Epithelial cell of proximal tubule (primary cell): Measurements from ENCODE around the gene LZTS2. TPM values are rescaled to one million over a fixed set of nuclear protein-coding genes. Genes with fewer than 3 reads are reported as not detected.
A peak's percentile ranks its signal among the peaks of the same experiment; 100 is the strongest.

Source experiments
- DNase-seq: peaks from one replicate; pipeline ENCODE4 v3.0.0-alpha.2; 2011; ENCODE audit warnings: low read depth
- H3K4me3 ChIP-seq: 2 replicates; pipeline ENCODE4 v1.5.1; 2011; ENCODE audit warnings: low read depth, mild to moderate bottlenecking, low read length
- total RNA-seq: library from RNA; depleted of rRNA; stranded (reverse); fragments of >200 nt; gene quantifications from 2 replicates; pipeline ENCODE4 v1.2.3, GENCODE V29; 2015
- TF ChIP-seq, protein P1 (sequence below): conservative IDR thresholded peaks from 2 replicates; pipeline ENCODE4 v1.5.1; 2012; ENCODE audit warnings: low read depth, mild to moderate bottlenecking, low read length

The LZTS2 gene
- total RNA-seq, 1 donor from 2014 or later = 81.0 TPM

DNA sequence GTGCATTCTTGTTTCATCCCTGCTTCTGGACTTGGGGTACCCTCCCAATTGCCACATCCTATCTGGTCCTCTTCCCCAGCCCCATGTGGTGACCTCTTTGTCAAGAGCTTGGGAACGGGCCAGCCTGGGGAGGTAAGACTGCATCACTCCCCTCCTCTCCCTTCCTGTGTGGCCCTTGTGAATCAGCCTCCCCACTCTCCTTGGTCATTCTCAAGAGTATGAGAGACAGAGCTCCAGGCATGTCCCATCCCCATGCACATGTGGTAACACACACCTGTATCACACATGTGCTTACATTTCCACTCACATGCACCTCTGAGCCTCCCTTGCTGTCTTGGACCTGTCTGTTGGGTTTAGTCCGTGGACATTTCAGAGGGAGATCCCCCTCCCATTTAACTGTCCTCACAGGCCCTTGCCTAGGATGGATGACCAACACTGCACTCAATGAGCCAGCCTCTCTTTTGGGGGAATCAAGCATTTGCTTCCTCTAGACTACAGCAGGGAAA is 14.9 kb upstream of the LZTS2 start:
- H3K4me3 ChIP-seq = no peak overlapping the region
- TF ChIP-seq, protein P1, sequence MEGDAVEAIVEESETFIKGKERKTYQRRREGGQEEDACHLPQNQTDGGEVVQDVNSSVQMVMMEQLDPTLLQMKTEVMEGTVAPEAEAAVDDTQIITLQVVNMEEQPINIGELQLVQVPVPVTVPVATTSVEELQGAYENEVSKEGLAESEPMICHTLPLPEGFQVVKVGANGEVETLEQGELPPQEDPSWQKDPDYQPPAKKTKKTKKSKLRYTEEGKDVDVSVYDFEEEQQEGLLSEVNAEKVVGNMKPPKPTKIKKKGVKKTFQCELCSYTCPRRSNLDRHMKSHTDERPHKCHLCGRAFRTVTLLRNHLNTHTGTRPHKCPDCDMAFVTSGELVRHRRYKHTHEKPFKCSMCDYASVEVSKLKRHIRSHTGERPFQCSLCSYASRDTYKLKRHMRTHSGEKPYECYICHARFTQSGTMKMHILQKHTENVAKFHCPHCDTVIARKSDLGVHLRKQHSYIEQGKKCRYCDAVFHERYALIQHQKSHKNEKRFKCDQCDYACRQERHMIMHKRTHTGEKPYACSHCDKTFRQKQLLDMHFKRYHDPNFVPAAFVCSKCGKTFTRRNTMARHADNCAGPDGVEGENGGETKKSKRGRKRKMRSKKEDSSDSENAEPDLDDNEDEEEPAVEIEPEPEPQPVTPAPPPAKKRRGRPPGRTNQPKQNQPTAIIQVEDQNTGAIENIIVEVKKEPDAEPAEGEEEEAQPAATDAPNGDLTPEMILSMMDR = no peak
- DNase-seq = no peak

DNA sequence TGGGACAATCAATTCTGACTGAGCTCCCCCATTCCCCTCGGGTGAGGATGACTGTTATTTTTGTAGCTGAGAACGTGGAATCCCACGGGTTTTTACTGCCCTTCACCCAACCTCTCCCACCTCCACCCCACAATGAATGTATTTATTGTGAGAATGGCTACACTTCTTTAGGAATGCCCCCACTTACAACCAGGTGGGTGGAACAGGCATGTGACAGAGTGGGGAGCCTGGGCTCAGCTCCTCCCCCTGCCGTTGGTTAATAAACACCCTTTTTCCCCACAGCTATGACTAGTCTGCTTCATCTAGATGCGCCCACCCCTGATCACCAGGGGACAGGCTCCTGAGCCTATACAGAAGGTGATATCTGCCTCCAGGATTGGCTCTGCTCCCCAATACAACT is 14.3 kb upstream of the LZTS2 start:
- no peak for DNase-seq
- H3K4me3 ChIP-seq = peak overlapping the region; percentile 19
- TF ChIP-seq, protein P1 = peak; percentile 16

DNA sequence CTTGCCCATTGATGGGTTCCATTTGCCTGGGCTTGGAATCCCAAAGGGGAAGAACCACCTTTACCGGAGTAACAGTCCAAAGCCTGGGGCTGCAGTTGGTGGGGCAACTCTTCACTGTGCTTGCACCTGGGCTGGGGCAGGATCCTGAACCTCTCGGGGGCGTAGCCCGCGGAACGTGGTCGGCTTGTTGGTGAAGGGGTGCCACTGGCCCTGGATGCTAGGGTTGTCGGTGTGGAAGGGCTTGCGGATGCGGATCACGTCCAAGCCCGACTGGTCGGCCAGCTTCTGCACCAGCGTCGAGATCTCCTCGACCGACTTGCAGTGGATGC is 13.0 kb upstream of the LZTS2 start:
- TF ChIP-seq, protein P1 = no peak
- no peak for DNase-seq
- H3K4me3 ChIP-seq = peak overlapping the region; percentile 99

DNA sequence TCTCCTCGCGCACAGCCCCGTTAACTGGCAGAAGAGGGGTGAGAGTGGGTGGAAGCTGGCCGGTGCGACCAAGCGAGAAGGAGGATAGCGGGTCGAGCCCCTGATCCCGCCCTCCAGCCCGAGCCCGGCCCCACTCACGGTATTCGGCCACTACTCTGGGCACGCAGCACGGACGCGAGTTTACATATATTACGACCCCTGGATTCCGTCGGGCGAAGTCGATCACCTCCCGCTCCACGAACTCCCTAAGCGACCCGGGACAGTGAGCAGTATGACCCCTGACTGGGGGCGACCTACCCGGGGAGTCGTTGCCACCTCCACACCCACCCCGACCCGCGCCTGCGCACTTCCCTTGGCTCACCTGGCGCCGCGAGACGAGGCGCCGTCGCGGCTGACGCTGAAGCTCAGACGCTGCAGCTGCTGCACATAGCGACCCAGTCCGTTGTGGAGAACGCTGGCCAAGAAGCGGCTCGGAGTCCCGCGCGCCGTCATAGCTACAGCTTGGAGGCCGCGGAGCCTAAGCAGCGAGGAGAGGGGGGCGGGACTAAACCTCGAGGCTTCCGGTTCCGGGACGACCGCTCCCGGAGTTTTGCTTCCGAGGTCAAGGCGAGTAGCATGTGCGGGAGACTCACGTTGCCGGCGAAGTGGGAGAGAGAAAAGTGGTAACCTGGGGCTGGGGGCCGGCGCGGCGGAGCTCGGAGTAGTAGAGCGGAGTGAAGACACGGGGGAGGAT is 12.5 kb upstream of the LZTS2 start, which contains the start of the genes MRPL43 and TWNK:
Gene MRPL43, minus strand, starts transcription at position 546 of the 733 bp plus-strand sequence. Its CDS starts 54 bp downstream, at position 492.
Gene TWNK, plus strand, starts transcription at position 592 of the 733 bp plus-strand sequence. CDS start 668 bp downstream, outside the sequence.
- TF ChIP-seq, protein P1 = no peak
- no peak for DNase-seq
- peak within 1 kb of the TSS; percentile 99 for H3K4me3 ChIP-seq

DNA sequence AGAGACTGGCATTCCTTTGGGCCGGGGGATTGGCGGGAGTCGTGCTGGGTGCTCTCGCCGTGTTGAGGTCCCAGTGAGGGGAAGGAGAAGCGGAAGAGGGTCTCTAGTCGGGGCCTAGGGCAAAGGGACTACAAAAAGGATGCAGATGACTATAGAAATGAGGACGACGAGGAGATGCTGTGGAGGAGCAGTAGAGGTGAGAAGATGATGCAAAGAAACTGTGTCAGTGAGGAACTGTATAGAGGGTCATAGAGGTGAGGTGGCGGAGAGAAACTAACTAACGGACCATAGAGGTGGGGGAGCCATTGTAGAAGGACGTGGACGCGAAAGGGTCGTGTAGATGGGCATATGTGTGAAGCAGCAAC is 11.9 kb upstream of the LZTS2 start:
- no peak for DNase-seq
- TF ChIP-seq, protein P1 = no peak
- peak overlapping the region; percentile 99 for H3K4me3 ChIP-seq

DNA sequence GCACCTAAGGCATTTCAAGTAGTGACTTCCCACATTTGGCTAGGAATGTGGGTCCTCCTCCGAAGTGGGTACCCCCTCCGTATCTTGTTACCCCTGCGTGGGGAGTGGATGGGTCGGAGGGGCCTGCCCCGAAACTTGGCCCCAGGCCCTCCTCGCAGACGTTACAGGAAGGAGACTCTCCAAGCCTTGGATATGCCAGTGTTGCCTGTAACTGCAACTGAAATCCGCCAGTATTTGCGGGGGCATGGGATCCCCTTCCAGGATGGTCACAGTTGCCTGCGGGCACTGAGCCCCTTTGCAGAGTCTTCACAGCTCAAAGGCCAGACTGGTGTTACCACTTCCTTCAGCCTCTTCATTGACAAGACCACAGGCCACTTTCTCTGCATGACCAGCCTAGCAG is 11.4 kb upstream of the LZTS2 start:
- no peak for DNase-seq
- TF ChIP-seq, protein P1 = no peak
- H3K4me3 ChIP-seq = peak overlapping the region; percentile 99

DNA sequence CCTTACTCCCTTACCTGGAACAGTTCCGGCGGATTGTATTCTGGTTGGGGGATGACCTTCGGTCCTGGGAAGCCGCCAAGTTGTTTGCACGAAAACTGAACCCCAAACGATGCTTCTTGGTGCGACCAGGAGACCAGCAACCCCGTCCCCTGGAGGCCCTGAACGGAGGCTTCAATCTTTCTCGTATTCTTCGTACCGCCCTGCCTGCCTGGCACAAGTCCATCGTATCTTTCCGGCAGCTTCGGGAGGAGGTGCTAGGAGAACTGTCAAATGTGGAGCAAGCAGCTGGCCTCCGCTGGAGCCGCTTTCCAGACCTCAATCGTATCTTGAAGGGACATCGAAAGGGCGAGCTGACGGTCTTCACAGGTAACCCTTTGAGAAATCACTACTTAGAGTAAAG is 10.5 kb upstream of the LZTS2 start:
- H3K4me3 ChIP-seq = no peak overlapping the region
- TF ChIP-seq, protein P1 = no peak
- DNase-seq = no peak
